Mesendoderm (in vitro differentiated cells): ENCODE data around the gene OTOG.
"Not testable (repeated sequence)": the region's sequence is repeated elsewhere in the genome, so short reads cannot be mapped to it uniquely, and the experiment has no call there.

Source experiments
- DNase-seq: peaks from one replicate; pipeline ENCODE4 v3.0.0; 2013
- H2AK5ac ChIP-seq: 2 replicates; pipeline ENCODE4 v1.6.1; 2013; ENCODE audit warnings: low read length, inconsistent platforms
- H2BK120ac ChIP-seq: 2 replicates; pipeline ENCODE4 v1.6.1; 2013; ENCODE audit warnings: low read depth, mild to moderate bottlenecking, low read length, moderate library complexity, mixed read lengths
- H2BK15ac ChIP-seq: replicated peaks from 2 replicates; pipeline ENCODE4 v1.6.1; 2013; ENCODE audit warnings: low read depth, mild to moderate bottlenecking, moderate library complexity
- H2BK5ac ChIP-seq: 2 replicates; pipeline ENCODE4 v1.6.1; 2013; ENCODE audit warnings: low read length, inconsistent platforms
- H3K18ac ChIP-seq: 2 replicates; pipeline ENCODE4 v1.6.1; 2013; ENCODE audit warnings: mild to moderate bottlenecking, low read length, mixed read lengths
- H3K23ac ChIP-seq: one replicate; pipeline ENCODE4 v1.6.1; 2013; ENCODE audit warnings: low read length
- H3K27ac ChIP-seq: 2 replicates; pipeline ENCODE4 v1.5.1; 2013; ENCODE audit warnings: low read depth, mild to moderate bottlenecking, inconsistent platforms, low read length, moderate library complexity
- H3K27me3 ChIP-seq: 2 replicates; pipeline ENCODE4 v1.6.1; 2013; ENCODE audit warnings: low read length, control low read depth, mild to moderate bottlenecking, inconsistent platforms; ENCODE audit not compliant: insufficient read depth, poor library complexity
- H3K36me3 ChIP-seq: 2 replicates; pipeline ENCODE4 v1.6.1; 2013; ENCODE audit warnings: low read length, inconsistent platforms; ENCODE audit not compliant: control insufficient read depth, insufficient read depth
- H3K4ac ChIP-seq: one replicate; pipeline ENCODE4 v1.6.1; 2013; ENCODE audit warnings: low read depth, mild to moderate bottlenecking, low read length, moderate library complexity
- H3K4me1 ChIP-seq: 2 replicates; pipeline ENCODE4 v1.6.1; 2013; ENCODE audit warnings: low read depth, low read length, inconsistent platforms; ENCODE audit not compliant: control insufficient read depth
- H3K4me2 ChIP-seq: 2 replicates; pipeline ENCODE4 v1.6.1; 2013; ENCODE audit warnings: low read length
- H3K4me3 ChIP-seq: 2 replicates; pipeline ENCODE4 v1.5.1; 2013; ENCODE audit warnings: mild to moderate bottlenecking, low read length
- H3K56ac ChIP-seq: one replicate; pipeline ENCODE4 v1.6.1; 2013; ENCODE audit warnings: low read length
- H3K79me1 ChIP-seq: 2 replicates; pipeline ENCODE4 v1.6.1; 2013; ENCODE audit warnings: low read length, inconsistent platforms
- H3K79me2 ChIP-seq: 2 replicates; pipeline ENCODE4 v1.6.1; 2013; ENCODE audit warnings: mild to moderate bottlenecking, low read length; ENCODE audit not compliant: control insufficient read depth, insufficient read depth
- H3K9ac ChIP-seq: 2 replicates; pipeline ENCODE4 v1.6.1; 2013; ENCODE audit warnings: low read length, inconsistent platforms
- H4K5ac ChIP-seq: one replicate; pipeline ENCODE4 v1.6.1; 2013; ENCODE audit warnings: low read length
- H4K8ac ChIP-seq: one replicate; pipeline ENCODE4 v1.6.1; 2013; ENCODE audit warnings: low read depth, mild to moderate bottlenecking, control low read depth, low read length, moderate library complexity
- WGBS: extraction: QIAGEN DNeasy Blood & Tissue Kit; methylation state at CpG from one replicate; pipeline ENCODE4 v1.1.7; 2013; ENCODE audit warnings: low lambda C conversion rate, missing lambda C conversion rate; ENCODE audit not compliant: insufficient coverage; ENCODE audit errors: extremely low coverage; 5-methylcytosine and 5-hydroxymethylcytosine counted together

Gene OTOG

GRCh38 chr11:17622711-17623110 is 75.7 kb downstream of the OTOG start:
- H3K27ac ChIP-seq, H3K4me2 ChIP-seq, DNase-seq, H2BK5ac ChIP-seq, H3K36me3 ChIP-seq, H2BK15ac ChIP-seq, H3K9ac ChIP-seq, H3K4me1 ChIP-seq, H4K5ac ChIP-seq, H3K4ac ChIP-seq, H2AK5ac ChIP-seq, H3K79me2 ChIP-seq, H3K4me3 ChIP-seq, H3K79me1 ChIP-seq, H3K56ac ChIP-seq, H3K18ac ChIP-seq, H3K27me3 ChIP-seq, H2BK120ac ChIP-seq, H3K23ac ChIP-seq, H4K8ac ChIP-seq: not testable (repeated sequence)
- WGBS, result no CpG with 5 or more reads among the region's 4 CpGs

- Histone ChIP-seq H2BK120ac (no peak overlapping the region), H4K8ac (no peak overlapping the region), H2BK5ac (no peak overlapping the region), H2BK15ac (no peak overlapping the region), H3K27ac (no peak overlapping the region), H3K79me2 (no peaks in the 10 kb centered on the region), H3K36me3 (no peaks in the 10 kb centered on the region), H3K27me3 (no peaks in the 10 kb centered on the region), H3K23ac (no peak overlapping the region), H3K56ac (no peak overlapping the region), H3K4me3 (no peak overlapping the region), H3K4me2 (no peak overlapping the region), H2AK5ac (no peak overlapping the region), H3K4me1 (no peaks in the 10 kb centered on the region), H3K79me1 (no peaks in the 10 kb centered on the region), H4K5ac (no peak overlapping the region), H3K4ac (no peak overlapping the region), H3K18ac (no peak overlapping the region), H3K9ac (no peak overlapping the region)
- WGBS, result no CpG with 5 or more reads among the region's 5 CpGs
- no peak for DNase-seq
Measured at GRCh38 chr11:17629113-17629512, 82.1 kb downstream of the OTOG start.

- H4K8ac ChIP-seq, result no peak overlapping the region
- no peak for DNase-seq
- WGBS, result no CpG with 5 or more reads among the region's 2 CpGs
- H4K5ac ChIP-seq, result no peak overlapping the region
- no peak overlapping the region for H3K23ac ChIP-seq
- H2BK15ac ChIP-seq, result no peak overlapping the region
- no peak overlapping the region for H3K9ac ChIP-seq
- no peaks in the 10 kb centered on the region for H3K79me1 ChIP-seq
- no peak overlapping the region for H3K4me2 ChIP-seq
- H2BK5ac ChIP-seq, result no peak overlapping the region
- H3K18ac ChIP-seq, result no peak overlapping the region
- H3K4me3 ChIP-seq, result no peak overlapping the region
- H3K27ac ChIP-seq, result no peak overlapping the region
- H2BK120ac ChIP-seq, result no peak overlapping the region
- H3K79me2 ChIP-seq, result no peaks in the 10 kb centered on the region
- no peak overlapping the region for H2AK5ac ChIP-seq
- no peak overlapping the region for H3K56ac ChIP-seq
- no peak overlapping the region for H3K4ac ChIP-seq
- H3K27me3 ChIP-seq, result no peaks in the 10 kb centered on the region
- H3K36me3 ChIP-seq, result no peaks in the 10 kb centered on the region
- no peaks in the 10 kb centered on the region for H3K4me1 ChIP-seq
Measured at GRCh38 chr11:17630936-17631335, 83.9 kb downstream of the OTOG start.

- H3K4me2 ChIP-seq, result no peak overlapping the region
- no peak for DNase-seq
- H4K5ac ChIP-seq, result no peak overlapping the region
- no peaks in the 10 kb centered on the region for H3K79me1 ChIP-seq
- no peak overlapping the region for H3K4me3 ChIP-seq
- H3K18ac ChIP-seq, result no peak overlapping the region
- no peaks in the 10 kb centered on the region for H3K36me3 ChIP-seq
- H3K4ac ChIP-seq, result no peak overlapping the region
- no CpG with 5 or more reads among the region's 19 CpGs for WGBS
- no peak overlapping the region for H2BK5ac ChIP-seq
- H2BK15ac ChIP-seq, result no peak overlapping the region
- no peak overlapping the region for H2BK120ac ChIP-seq
- no peaks in the 10 kb centered on the region for H3K4me1 ChIP-seq
- no peak overlapping the region for H2AK5ac ChIP-seq
- H4K8ac ChIP-seq, result no peak overlapping the region
- no peak overlapping the region for H3K23ac ChIP-seq
- no peaks in the 10 kb centered on the region for H3K79me2 ChIP-seq
- no peak overlapping the region for H3K9ac ChIP-seq
- no peak overlapping the region for H3K56ac ChIP-seq
- no peaks in the 10 kb centered on the region for H3K27me3 ChIP-seq
- H3K27ac ChIP-seq, result no peak overlapping the region
Measured at GRCh38 chr11:17631702-17632365, 84.8 kb downstream of the OTOG start.

- Histone ChIP-seq H3K4me2 (no peak overlapping the region), H3K27me3 (no peaks in the 10 kb centered on the region), H3K18ac (no peak overlapping the region), H3K4me1 (no peaks in the 10 kb centered on the region), H3K4me3 (no peak overlapping the region), H3K27ac (no peak overlapping the region), H4K5ac (no peak overlapping the region), H3K23ac (no peak overlapping the region), H3K4ac (no peak overlapping the region), H3K79me2 (no peaks in the 10 kb centered on the region), H3K9ac (no peak overlapping the region), H2BK5ac (no peak overlapping the region), H2BK120ac (no peak overlapping the region), H3K56ac (no peak overlapping the region), H2AK5ac (no peak overlapping the region), H3K79me1 (no peaks in the 10 kb centered on the region), H4K8ac (no peak overlapping the region), H3K36me3 (no peaks in the 10 kb centered on the region), H2BK15ac (no peak overlapping the region)
- peak; percentile 21 for DNase-seq
- no CpG with 5 or more reads among the region's 11 CpGs for WGBS
Measured at GRCh38 chr11:17633279-17633986, 86.4 kb downstream of the OTOG start.
